ENCODE measurements around the gene ESYT1. TPM values are rescaled to one million over a fixed set of nuclear protein-coding genes. Genes with fewer than 3 reads are reported as not detected.
A peak's percentile ranks its signal among the peaks of the same experiment; 100 is the strongest.
"Not testable (repeated sequence)": the region's sequence is repeated elsewhere in the genome, so short reads cannot be mapped to it uniquely, and the experiment has no call there.

The ESYT1 gene
- total and polyA plus RNA-seq, 7 experiments from 2014 or later = 121 to 353 (median 244) TPM

GRCh38 chr12:56156464-56157200 lies 28.6 kb downstream of the ESYT1 start:
- DNase-seq; H3K9me3 Mint-ChIP-seq; ATAC-seq; H3K9me3 ChIP-seq (ENCODE audit: control insufficient read depth in 2 of 3, low read length in 3 of 3); H3K27me3 ChIP-seq (ENCODE audit: control insufficient read depth in 2 of 2, insufficient read depth in 2 of 2, low read length in 2 of 2); H3K27me3 Mint-ChIP-seq; H3K4me3 ChIP-seq (ENCODE audit: low read length): not testable (repeated sequence)
- H3K27ac ChIP-seq (ENCODE audit: low read depth, low read length) = peak overlapping the region; percentile 98
- peaks cover 4 to 22% (median 9%) of the 10 kb centered on the region in 3 experiments for H3K36me3 ChIP-seq (ENCODE audit: control insufficient read depth in 2 of 3, insufficient read depth in 3 of 3, low read length in 3 of 3)
- peaks cover 32 to 39% of the 10 kb centered on the region in 2 donors for H3K4me1 ChIP-seq (ENCODE audit: control insufficient read depth in 2 of 2, insufficient read depth in 2 of 2, low read length in 2 of 2)
- POLR2A ChIA-PET = interaction anchor here (0.6 to 12.7 kb wide), 5 partner anchors 19 to 407 kb away, joined by 3 to 161 read pairs (median 3); partner anchors contain the start of genes ESYT1 and ZC3H10
- peak overlapping the region; percentile 94 to 99 (median 96) for H3K4me3 Mint-ChIP-seq
- peaks cover 31 to 64% (median 56%) of the 10 kb centered on the region in 7 donors for H3K4me1 Mint-ChIP-seq
- CTCF ChIA-PET = interaction anchor here (0.6 to 1.8 kb wide), 3 partner anchors 27 to 38 kb away, joined by 3 to 7 read pairs (median 5); partner anchors contain the start of gene SMARCC2
- peaks cover 0 to 40% (median 10%) of the 10 kb centered on the region in 5 donors for H3K36me3 Mint-ChIP-seq
- peak overlapping the region; percentile 88 to 99 (median 97) for H3K27ac Mint-ChIP-seq
- intact Hi-C loops (cut with micrococcal nuclease) = loop anchor here in 1 of 2 donors (1.0 to 5.0 kb wide), 2 partner anchors 18 to 184 kb away; partner anchors contain the start of gene RAB5B

- Mint-ChIP-seq H3K9me3 (no peaks in the 10 kb centered on the region), H3K4me1 (peaks cover 31 to 62% (median 57%) of the 10 kb centered on the region in 7 donors), H3K4me3 (peak overlapping the region; percentile 94 to 99 (median 96)), H3K27ac (peak overlapping the region; percentile 88 to 99 (median 97)), H3K36me3 (peaks cover 0 to 40% (median 10%) of the 10 kb centered on the region in 5 donors), H3K27me3 (no peaks in the 10 kb centered on the region)
- ChIA-PET CTCF (interaction anchor here (1.8 to 3.8 kb wide), 2 partner anchors 32 to 38 kb away, joined by 5 to 15 read pairs; partner anchors contain the start of genes SMARCC2 and ZC3H10), POLR2A (interaction anchor here (0.6 to 12.7 kb wide), 9 partner anchors 10 to 406 kb away, joined by 3 to 161 read pairs (median 4); partner anchors contain the start of genes ESYT1, RPL41, SMARCC2 and ZC3H10)
- Histone ChIP-seq H3K36me3 (ENCODE audit: control insufficient read depth in 2 of 3, insufficient read depth in 3 of 3, low read length in 3 of 3) (peaks cover 4 to 30% (median 14%) of the 10 kb centered on the region in 3 experiments), H3K27me3 (ENCODE audit: control insufficient read depth in 2 of 2, insufficient read depth in 2 of 2, low read length in 2 of 2) (no peaks in the 10 kb centered on the region), H3K27ac (ENCODE audit: low read depth, low read length) (peak overlapping the region; percentile 98), H3K4me3 (ENCODE audit: low read length) (peak overlapping the region; percentile 83), H3K9me3 (ENCODE audit: control insufficient read depth in 2 of 3, low read length in 3 of 3) (no peaks in the 10 kb centered on the region), H3K4me1 (ENCODE audit: control insufficient read depth in 2 of 2, insufficient read depth in 2 of 2, low read length in 2 of 2) (peaks cover 30 to 33% of the 10 kb centered on the region in 2 donors)
- DNase-seq (peak; percentile 26 to 75 (median 67)), ATAC-seq (peak; percentile 49)
- intact Hi-C loops (cut with micrococcal nuclease) = loop anchor here (1.0 to 5.0 kb wide), 9 partner anchors 19 to 203 kb away; partner anchors contain the start of genes SMARCC2 (in 2 of the 2), ZC3H10 (in 2 of the 2), NABP2 (in 1 of the 2) and RAB5B (in 1 of the 2)
Observed at GRCh38 chr12:56157201-56158028, 29.3 kb downstream of the ESYT1 start.

- ATAC-seq = peak; percentile 91
- H3K4me3 ChIP-seq (ENCODE audit: low read length) = peak within 1 kb of the TSS; percentile 89
Observed at GRCh38 chr12:56158029-56158925, 30.2 kb downstream of the ESYT1 start, which contains the start of gene MYL6. Gene MYL6 (plus strand): TSS chr12:56158359. CDS start chr12:56158402, 43 bp downstream.

GRCh38 chr12:56158926-56159461 lies 30.9 kb downstream of the ESYT1 start:
- H3K36me3 ChIP-seq (ENCODE audit: control insufficient read depth in 2 of 3, insufficient read depth in 3 of 3, low read length in 3 of 3) = peaks cover 4 to 46% (median 20%) of the 10 kb centered on the region in 3 experiments
- H3K4me3 ChIP-seq (ENCODE audit: low read length) = peak overlapping the region; percentile 89
- ChIA-PET CTCF (interaction anchor here (1.0 to 3.8 kb wide), 7 partner anchors 17 to 305 kb away, joined by 3 to 15 read pairs (median 3); partner anchors contain the start of genes ESYT1, SMARCC2 and ZC3H10), POLR2A (interaction anchor here (0.6 to 12.7 kb wide), 17 partner anchors 9 to 1266 kb away, joined by 3 to 161 read pairs (median 4); partner anchors contain the start of genes CNPY2, DGKA, ESYT1 and RAB5B)
- Mint-ChIP-seq H3K4me3 (peak overlapping the region; percentile 94 to 99 (median 96)), H3K9me3 (no peaks in the 10 kb centered on the region), H3K4me1 (peaks cover 31 to 55% (median 52%) of the 10 kb centered on the region in 7 donors), H3K27me3 (no peaks in the 10 kb centered on the region), H3K36me3 (peaks cover 0 to 47% (median 10%) of the 10 kb centered on the region in 5 donors), H3K27ac (peak overlapping the region; percentile 88 to 99 (median 97))
- H3K9me3 ChIP-seq (ENCODE audit: control insufficient read depth in 2 of 3, low read length in 3 of 3) = no peaks in the 10 kb centered on the region
- peak overlapping the region; percentile 98 for H3K27ac ChIP-seq (ENCODE audit: low read depth, low read length)
- no peaks in the 10 kb centered on the region for H3K27me3 ChIP-seq (ENCODE audit: control insufficient read depth in 2 of 2, insufficient read depth in 2 of 2, low read length in 2 of 2)
- peak in 3 of 9 donors; percentile 28 to 36 (median 32) for DNase-seq
- intact Hi-C loops (cut with micrococcal nuclease) = loop anchor here (1.0 to 5.0 kb wide), 8 partner anchors 30 to 202 kb away; partner anchors contain the start of genes SMARCC2 (in 2 of the 2), ZC3H10 (in 2 of the 2), NABP2 (in 1 of the 2) and RAB5B (in 1 of the 2)
- H3K4me1 ChIP-seq (ENCODE audit: control insufficient read depth in 2 of 2, insufficient read depth in 2 of 2, low read length in 2 of 2) = peaks cover 24 to 26% of the 10 kb centered on the region in 2 donors
- no peak for ATAC-seq

More at GRCh38 chr12:56158029-56158925, 30.2 kb downstream of the ESYT1 start, which contains the start of gene MYL6:
- Mint-ChIP-seq H3K4me3 (peak within 1 kb of the TSS; percentile 94 to 99 (median 96)), H3K27ac (peak within 1 kb of the TSS; percentile 88 to 99 (median 97)), H3K9me3 (no peaks in the 10 kb centered on the region), H3K4me1 (peaks cover 31 to 59% (median 54%) of the 10 kb centered on the region in 7 donors), H3K36me3 (peaks cover 0 to 42% (median 10%) of the 10 kb centered on the region in 5 donors), H3K27me3 (no peaks in the 10 kb centered on the region)
- Histone ChIP-seq H3K36me3 (ENCODE audit: control insufficient read depth in 2 of 3, insufficient read depth in 3 of 3, low read length in 3 of 3) (peaks cover 4 to 39% (median 20%) of the 10 kb centered on the region in 3 experiments), H3K27ac (ENCODE audit: low read depth, low read length) (peak within 1 kb of the TSS; percentile 98), H3K9me3 (ENCODE audit: control insufficient read depth in 2 of 3, low read length in 3 of 3) (no peaks in the 10 kb centered on the region), H3K27me3 (ENCODE audit: control insufficient read depth in 2 of 2, insufficient read depth in 2 of 2, low read length in 2 of 2) (no peaks in the 10 kb centered on the region), H3K4me1 (ENCODE audit: control insufficient read depth in 2 of 2, insufficient read depth in 2 of 2, low read length in 2 of 2) (peaks cover 24 to 26% of the 10 kb centered on the region in 2 donors)
- CTCF ChIA-PET = interaction anchor here (1.0 to 3.8 kb wide), 6 partner anchors 18 to 306 kb away, joined by 3 to 15 read pairs (median 6); partner anchors contain the start of genes ESYT1 and ZC3H10
- intact Hi-C loops (cut with micrococcal nuclease) = loop anchor here (1.0 to 5.0 kb wide), 8 partner anchors 31 to 203 kb away; partner anchors contain the start of genes SMARCC2 (in 2 of the 2), ZC3H10 (in 2 of the 2), NABP2 (in 1 of the 2) and RAB5B (in 1 of the 2)
- DNase-seq = peak; percentile 58 to 97 (median 89)
- POLR2A ChIA-PET = interaction anchor here (0.7 to 12.7 kb wide), 12 partner anchors 9 to 1267 kb away, joined by 3 to 161 read pairs (median 8); partner anchors contain the start of genes CNPY2, DGKA, ESYT1 and RNF41

Data from naive thymus-derived CD4-positive, alpha-beta T cell (primary cell).